ENCODE results near the gene NSMF.

DNA sequence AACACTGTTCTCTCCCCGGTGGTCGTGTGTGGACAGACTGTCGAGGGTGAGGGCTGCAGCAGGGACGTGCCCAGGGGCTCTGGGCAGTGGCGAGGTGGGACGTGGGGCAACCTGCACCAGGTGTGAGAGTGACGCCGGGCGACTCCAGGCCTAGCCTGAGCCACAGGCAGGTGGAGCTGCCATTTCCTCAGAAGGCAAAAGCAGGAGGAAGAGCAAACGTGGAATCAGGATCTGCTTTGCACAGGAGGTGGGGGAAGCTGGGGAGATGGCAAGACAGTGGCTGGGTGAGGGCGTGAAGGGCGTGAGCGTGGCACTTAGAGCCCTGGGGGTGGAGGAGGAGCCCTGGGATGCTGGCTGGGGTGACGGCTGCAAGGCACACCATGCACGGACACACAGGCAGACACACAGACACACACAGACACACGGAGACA lies 39.6 kb upstream of the NSMF start:
- TF ChIP-seq SP1 (IDR thresholded peaks at IDR 0.05) (no peak), PKNOX1 (IDR thresholded peaks at IDR 0.05) (no peak), ZNF384 (IDR thresholded peaks at IDR 0.05) (no peak), FOXM1 (IDR thresholded peaks at IDR 0.05; ENCODE audit: borderline replicate concordance) (no peak), HDGF (IDR thresholded peaks at IDR 0.05; ENCODE audit: borderline replicate concordance) (no peak), SUZ12 (IDR thresholded peaks at IDR 0.05) (no peak), CTBP1 (IDR thresholded peaks at IDR 0.05; ENCODE audit: borderline replicate concordance) (no peak), FOXA1 (IDR thresholded peaks at IDR 0.05) (no peak), BHLHE40 (IDR thresholded peaks at IDR 0.05; ENCODE audit: borderline replicate concordance) (no peak), TARDBP (IDR thresholded peaks at IDR 0.05) (no peak), FOXK2 (IDR thresholded peaks at IDR 0.05) (no peak), L3MBTL2 (conservative IDR thresholded peaks at IDR 0.05) (no peak), ARNT (IDR thresholded peaks at IDR 0.05) (no peak), NFRKB (IDR thresholded peaks at IDR 0.05) (no peak)
